Kidney tubule cell (primary cell): Measurements from ENCODE around the gene C6orf132.
A peak's percentile ranks its signal among the peaks of the same experiment; 100 is the strongest.

ENCODE experiments used
- DNase-seq: peaks from one replicate; pipeline ENCODE4 v3.0.0-alpha.2; 2018; ENCODE audit warnings: low spot score

C6orf132 gene

DNA sequence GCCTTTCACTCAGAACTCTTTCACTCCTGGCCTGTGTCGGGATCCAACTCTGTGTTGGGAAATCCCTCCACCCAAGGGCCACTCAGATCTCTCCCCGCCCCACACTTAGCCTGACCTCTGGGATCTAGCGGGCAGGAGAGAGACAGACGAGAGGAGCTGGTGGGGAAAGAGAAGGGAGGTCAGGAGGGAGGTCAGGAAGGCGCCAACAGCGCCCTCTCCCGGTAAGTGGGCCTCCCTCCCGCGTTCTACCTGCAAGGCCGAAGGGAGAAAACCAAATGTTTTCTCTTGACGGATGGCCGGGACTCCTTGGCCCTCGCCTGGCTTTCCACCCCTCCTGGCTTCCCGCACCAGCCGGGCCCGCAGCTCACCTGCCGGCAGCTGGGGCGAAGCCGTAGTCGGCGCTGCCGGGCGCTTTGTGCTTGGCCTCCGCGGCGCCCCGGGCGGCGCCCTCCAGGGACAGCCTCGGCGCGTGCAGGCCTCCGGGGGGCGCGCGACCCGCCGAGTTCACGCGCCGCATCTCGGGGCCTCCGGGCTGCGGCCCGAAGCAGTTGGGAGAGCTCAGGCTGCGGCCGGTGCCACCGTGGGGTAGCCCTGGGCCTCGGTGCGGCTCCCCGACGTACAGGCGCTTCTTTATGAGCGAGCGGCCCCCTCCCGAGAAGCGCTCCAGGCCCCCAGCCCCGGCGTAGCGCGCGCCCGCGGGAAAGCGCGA, 38.2 kb downstream of the C6orf132 start:
- DNase-seq: no peak

DNA sequence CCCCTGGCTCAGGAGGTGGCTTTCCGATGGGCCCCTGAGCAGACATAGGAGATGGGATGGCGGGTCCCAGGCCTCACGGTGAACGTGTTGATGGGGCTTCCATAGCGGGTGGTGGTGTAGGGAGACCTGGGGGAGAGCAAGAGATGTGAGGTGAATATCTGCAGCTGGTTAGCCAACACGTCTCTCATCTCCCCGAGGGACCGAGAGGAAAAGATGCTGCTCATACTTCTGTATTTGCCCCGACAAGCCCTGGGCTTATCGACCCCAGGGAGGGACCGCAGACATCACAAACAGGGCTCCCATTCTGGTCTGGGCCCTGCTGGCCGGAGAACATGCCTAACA, 38.7 kb downstream of the C6orf132 start:
- no peak for DNase-seq

DNA sequence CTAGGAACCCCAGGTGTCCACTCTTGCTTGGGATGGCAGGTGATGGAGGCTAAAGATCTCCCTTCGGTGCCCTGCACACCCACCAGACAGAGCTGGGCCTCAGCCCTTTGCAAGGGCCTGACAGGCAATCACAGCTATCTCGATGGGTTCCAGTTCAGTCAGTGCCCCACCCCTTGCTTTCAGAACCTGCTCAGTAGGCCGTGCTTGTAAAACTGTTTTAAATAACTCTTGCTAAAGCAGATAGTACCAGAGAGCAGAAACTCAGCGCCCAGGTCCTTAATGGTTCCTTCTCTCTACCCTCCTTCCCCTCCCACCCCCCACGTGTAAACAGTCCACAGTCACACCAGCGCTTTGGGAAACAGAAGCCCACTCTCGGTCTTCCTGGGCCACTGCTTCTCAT, 39.2 kb downstream of the C6orf132 start:
- DNase-seq: no peak

DNA sequence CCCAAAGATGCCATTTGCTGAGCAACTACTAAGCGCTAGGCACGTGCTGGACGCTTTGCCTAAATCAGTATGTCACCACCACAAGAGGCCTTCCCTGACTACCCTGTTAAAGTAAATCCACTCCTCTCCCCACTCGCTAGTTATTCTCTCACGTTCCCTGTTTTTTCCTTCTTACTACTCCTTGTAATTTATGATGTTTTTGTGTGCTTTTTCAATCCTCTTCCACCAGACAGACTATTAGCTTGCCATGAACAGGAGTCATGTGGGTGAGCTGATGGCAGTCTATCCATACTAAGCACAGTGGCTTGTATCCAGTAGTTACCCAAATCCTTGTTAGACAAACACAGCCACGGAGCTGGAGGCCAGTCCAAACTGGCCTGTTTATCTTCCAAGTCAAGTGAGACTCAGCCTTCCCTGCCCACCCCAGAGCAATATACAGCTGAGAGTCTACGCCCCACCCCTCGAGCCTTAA, 41.2 kb downstream of the C6orf132 start:
- no peak for DNase-seq

DNA sequence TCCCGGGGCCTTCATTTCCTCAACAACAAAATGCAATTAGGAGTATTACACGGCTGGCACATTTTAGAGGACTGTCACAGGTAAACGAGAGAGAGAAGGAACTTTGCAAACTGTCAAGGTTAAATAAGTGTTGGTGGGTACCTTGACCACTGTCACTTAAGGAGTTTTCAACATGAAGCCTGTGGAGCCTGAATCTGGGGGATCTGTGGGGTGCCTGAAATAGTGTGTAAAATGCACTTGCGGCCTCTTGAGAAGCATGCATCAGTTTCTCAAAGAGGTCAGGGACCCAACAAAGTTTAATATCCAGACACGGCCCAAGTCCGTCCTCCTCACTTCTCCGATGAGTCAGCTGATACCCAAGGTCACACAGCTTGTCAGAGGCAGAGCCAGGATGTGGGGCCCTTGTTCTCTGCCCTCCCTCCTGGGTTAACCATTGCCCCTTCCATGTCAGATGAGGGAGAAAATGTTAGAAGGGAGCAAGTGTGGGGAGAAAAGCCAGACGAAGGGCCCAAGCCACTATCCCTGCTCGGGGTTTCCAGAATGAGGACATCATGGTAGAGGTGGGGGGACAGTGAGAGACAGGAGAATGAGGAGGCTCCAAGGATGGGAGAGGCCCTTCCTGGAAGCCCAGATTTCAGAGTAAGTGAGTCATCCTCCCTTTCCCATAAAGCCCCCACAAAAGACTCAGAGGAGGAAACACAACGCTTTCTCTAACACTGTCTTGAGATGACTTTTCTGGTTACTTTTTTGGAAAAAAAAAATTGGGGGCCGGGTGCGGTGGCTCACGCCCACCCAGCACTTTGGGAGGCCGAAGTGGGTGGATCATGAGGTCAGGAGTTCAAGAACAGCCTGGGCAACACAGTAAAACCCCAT, 42.2 kb downstream of the C6orf132 start:
- DNase-seq: peak; percentile 82

DNA sequence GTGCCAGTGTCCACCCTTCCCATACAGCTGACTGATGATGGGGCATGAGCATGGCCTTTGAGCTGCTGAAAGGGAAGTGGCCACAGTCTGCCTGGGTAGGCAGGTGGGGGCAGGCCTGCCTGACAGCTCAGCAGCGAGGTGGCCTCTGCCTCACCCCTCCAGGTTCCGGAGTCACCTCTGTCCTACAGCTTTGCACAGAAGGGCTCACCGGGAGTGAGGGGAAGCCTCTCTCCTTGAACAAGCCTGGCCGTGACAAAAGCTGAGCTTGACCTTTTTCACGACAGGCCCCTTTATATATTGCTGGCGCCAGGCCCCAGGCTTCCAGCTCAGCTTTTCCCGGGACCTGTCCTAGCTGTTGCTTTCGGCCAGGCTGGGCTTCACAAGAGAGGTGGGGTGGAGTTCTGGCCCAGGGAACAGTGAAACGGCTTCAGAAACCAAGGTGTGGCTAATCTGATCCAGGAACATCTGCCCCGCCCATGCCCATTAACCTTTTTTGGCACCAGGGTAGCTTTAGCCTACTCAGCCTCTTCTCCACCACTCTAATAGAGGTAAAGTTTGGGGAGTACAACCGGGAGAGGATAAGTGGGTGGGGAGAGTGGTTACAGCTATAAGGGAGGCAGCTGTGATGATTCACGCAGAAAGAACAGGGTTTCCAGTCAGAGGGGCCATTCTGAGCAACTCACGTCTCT, 42.9 kb downstream of the C6orf132 start:
- DNase-seq: peak; percentile 73

DNA sequence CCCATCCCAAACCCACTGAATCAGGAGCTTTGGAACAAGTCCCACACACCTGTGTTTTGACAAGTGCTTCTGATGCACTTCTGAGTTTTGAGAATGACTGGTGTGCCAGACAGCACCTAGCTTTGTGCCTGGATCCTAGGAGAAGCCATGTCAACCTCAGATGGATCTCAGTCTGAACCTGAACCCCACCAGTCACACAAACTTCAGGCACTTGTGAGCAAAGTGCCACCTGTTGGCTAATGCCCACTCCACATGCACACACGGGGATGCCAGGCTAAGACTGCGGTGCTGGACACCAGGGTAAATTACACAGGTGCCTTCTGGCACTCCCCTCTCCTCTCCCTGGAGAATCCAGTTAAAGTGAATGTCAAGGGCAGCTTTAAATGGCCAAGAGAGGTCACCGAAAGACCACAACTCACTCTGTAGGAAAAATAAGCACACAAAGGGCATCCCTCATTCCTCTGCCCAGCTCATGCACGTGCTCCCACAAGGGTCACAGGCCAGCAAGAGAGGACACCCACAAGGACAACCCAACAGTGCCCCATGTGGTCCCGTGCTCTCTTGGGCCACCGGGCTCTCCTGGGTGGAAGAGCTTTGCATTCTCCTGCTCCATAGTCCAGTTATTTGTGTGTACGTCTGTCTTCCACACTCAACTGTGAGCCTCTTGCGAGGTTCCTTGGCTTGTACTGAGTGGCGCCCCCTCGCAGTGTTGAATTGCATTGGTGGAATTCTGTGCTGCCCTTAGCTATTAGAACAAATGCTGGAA, 46.5 kb downstream of the C6orf132 start:
- no peak for DNase-seq

DNA sequence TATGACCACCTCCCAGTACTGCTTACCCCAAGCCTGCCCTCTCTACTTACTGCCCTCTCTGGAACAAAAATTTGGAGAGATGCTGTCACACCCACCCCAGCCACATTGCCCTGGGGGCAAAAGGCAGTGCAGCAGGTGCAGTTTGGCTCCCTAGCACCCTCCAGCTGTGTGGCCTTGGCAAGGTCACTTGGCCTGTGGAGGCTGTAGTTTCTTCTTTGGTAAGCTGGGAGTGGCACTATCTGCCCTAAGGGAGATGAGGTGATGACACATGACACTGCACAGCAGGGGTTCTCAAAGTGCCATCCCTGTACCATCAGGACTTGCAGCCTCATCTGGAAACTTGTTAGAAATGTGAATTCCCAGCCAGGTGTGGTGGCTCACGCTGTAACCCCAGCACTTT, 47.3 kb downstream of the C6orf132 start:
- DNase-seq: no peak

DNA sequence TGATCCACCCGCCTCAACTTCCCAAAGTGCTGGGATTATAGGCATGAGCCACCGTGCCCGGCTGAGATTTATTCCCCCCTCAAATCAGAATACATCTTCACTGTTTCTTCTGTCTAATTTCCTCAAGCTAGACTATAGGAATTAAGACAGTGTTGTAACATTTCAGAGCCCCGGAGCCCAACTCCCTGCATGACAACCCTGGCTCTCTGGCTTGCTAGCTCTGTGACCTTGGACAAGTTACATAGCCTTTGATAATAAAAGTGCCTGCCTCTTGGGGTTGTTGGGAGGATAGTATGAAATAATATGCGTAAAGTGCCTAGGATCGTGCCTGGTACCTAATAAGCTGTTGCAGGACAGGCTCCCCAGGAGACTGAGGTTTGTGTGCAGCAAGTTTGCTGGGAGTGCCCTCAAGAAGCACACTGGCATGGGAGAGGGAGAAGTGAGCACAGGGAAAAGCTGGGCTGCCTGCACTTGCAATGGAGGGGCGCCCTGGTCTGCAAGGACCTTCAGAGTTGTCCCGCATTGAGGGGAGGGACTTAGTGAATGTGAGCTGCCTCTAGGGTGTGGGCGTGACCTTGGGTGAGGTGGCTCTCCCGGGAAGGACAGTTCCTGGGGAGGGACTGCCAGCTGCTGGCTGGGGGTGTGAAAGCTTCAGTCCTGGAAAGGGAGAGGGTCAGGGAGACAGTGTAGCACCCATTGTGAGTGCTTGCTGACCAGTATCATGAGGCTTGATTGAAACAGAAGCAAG, 48.7 kb downstream of the C6orf132 start:
- DNase-seq: peak; percentile 35

DNA sequence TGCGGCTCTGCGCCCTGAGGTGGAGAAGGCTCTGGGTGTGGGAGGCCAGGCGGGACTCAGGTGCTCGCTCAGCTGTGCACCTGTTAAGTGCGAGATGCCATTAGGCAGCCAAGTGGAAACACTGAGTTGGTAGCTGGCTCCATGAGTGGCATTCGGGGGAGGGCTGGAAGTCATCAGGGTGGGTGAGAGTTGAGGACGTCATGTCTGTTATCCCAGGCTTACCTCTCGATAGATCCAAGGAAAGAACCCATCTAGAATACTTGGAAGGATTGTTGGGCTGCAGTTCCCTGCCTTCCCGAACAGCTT, 50.7 kb downstream of the C6orf132 start:
- DNase-seq: peak; percentile 91

DNA sequence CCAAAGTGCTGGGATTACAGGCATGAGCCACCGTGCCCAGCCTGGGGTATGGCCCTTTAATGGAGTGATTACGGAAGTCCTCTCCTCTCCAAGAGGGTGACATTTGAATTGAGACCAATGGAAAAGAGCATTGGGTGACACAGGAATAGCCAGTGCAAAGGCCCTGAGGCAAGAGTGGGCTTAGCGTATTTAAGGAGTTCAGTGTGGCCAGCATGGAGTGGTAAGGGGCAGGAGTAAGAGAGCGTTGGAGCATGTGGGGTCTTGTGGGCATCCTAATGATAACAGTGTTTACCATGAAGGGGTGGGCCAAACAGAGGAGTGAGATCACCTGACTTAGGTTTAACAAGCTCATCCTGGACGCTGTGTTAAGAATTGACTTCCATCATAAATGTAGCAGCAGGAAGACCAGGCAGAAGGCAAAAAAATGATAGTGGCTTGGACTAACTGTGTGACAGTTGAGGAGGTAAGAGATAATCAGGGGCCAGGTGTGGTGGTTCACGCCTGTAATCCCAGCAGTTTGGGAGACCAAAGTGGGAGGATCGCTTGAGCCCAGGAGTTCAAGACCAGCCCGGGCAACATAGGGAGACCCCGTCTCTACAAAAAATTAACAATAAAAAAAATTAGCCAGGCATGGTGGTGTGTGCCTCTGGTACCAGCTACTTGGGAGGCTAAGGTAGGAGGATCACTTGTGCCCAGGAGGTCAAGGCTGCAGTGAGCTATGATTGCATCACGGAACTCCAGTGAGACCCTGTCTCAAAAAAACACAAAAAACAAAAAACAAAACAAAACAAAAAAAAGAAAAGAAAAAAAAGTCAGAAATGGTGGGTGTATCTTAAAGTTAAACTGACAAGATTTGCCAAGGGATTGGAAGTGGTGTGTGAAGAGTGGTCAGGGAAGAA, 51.4 kb downstream of the C6orf132 start:
- no peak for DNase-seq

DNA sequence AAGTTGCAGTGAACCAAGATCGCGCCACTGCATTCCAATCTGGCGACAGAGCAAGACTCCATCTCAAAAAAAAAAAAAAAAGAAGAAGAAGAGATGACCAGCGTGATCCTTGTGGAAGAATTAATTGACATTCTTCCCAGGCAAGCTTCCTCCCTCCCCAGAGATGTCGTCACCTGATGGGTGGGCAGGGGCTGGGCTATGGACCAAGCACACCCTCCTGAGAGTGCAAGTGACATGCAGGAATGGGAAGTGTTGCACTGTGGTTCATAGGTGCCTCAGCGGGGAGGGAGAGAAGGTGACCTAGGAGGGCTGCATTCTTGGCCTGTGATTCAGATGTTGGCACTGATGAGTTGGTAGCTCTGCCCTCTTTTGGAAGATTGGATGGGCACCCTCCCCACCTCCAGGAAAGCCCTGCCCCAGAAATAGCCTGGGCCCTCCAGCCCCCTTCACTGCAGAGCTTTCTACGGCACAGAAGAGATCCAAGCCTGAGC, 54.3 kb downstream of the C6orf132 start:
- DNase-seq: peak; percentile 98

DNA sequence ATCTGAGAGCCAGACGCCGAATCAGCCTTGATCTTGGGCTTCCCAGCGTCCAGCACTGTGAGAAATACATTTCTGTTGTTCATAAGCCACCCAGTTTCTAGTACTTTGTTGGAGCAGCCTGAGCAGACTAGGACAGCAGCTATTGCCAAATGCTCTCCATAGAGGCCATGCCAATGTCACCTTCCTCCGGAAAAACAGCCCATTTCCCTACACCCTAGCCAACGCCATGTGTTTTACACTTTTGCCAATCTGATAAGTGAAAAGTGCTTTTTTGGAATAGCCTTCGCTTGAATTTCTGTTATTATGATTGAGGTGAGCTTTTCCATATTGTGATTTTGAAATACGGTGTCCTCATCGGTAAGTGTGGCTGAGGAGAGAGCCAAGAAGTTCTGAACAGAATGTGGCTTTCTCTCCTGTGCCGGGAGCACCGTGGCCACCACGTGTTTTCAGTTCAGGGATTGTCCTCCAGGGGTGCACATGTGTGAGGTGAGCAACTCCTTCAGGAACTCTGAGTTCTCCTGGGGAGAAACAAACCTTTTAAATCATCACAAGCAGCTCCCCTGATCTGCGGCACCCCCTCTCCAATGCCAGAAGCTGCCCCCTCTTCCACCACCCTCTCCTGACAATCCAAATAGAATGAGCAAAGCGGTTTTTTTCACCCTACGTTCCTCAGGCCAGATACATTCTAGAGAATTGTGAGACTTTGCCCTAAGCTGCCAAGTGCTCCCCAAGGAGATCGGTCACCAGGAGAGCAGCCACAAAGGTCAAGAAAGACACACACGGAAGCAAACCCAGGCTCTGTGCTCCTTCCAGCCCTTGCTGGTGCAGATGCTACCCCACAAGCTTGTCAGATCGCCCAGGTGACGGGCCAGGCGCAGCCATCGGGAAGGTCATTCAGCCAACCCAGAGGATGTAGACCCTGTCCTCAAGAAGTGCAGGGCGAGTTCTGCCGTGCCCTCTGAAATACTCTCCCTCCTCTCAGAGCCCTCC, 56.1 kb downstream of the C6orf132 start:
- DNase-seq: no peak

DNA sequence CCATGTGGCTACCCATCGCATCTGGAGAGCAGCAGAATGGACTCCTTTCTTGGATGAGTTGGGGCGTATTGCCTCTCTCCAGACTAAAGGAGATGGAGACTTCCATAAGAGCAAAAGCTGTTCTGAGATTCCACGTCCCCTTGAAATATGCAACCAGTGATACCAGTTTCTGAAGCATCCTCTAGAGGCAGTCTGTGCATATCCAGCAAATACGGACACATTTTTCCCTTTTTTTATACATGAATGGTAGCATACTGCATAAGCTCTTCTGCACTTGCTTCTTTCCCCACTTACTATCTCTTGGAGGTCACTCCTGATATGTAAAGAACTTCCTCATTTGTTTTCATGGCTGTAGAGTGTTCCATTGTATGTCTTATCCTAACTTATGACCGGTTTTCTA, 57.5 kb downstream of the C6orf132 start:
- DNase-seq: no peak

DNA sequence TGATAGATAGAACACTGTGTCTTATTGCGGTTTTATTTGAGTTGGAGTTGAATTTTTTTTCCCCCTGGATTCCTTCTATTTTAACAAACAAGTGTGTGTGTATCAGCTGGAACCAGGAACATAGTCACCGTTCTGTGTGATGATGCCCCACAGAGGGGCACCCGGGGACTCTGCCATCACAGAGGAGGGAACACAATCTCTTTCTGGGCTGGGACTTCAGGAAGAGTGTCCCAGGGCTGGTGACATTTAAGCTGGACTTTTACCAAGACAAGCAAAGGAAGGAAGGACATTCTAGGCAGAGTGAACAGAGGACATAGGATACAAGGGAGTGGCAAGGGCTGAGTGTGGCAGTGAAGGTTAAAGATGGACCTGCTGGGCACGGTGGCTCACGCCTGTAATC, 58.9 kb downstream of the C6orf132 start:
- DNase-seq: no peak

DNA sequence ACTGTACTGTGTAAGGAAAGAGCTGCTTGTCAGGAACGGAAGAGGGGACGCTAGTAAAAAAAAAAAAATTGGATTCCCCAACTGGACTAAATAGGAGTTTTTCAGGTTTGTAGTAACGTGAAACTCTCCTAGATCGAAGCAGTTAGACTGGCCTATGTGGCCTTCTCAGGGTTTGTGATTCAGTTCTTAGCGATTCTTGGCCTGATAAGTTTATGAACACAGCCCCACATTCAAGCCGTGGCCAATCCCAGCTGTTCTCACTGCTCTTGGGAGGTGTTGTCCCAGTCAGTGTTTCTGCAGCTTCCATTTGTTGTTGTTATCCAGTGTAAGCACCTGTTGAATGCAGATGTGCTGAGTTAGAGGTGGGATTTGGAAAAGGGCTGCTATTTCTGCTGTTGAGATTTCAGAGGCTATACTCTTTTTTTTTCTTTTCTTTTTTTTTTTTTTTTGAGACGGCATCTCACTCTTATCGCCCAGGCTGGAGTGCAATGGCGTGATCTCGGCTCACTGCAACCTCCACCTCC, 62.4 kb downstream of the C6orf132 start:
- DNase-seq: no peak

DNA sequence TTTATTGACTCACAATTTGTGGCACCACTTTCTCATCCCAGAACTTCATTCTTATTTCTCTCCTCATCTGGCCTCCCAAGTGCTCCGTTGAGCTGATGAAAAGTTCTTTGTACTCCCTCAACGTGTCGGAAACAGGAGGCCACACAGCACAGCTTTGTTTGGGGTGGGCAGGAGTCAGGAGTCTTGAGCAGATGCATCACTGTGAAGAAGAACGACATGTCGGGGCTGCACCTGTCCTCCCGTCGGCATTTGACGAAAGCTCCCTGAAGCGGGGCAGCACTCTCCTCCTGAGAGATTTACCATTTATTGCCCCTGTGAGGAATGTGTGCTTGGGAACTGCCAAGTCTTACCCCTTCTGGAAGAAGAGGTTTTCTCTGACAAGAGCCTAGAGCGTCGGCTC, 64.0 kb downstream of the C6orf132 start:
- DNase-seq: no peak

DNA sequence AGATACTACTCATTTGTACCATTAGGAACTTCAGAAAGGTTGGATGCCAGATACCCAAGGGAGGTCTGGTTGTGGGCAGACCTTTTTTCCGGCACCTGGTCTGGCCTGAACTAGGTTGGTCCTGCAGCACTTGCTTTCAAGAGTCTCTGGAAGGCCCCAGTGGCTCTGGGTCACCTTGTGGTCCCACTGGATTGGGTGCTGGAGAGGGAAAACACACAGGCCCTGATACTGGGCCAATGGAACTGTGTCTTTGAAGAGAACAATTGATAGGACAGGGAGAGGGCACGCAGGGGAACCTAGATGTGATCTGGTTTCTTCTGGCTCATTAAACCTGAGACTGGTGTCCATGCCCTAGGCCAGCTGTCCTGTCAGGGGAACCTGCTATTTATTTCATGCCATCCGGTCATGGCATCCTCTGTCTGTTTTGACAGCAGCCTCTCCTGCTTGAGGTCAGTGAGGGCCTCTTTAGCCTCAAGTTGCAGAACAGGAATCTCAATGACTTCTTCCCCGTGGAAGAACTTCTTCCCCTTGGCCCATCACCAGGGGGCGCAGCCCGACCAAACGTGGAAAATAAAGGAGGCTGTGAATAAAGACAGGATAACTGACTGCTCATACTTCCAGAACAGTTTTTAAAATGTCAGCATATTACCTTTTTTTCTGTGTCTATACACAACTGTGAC, 67.1 kb downstream of the C6orf132 start:
- DNase-seq: peak; percentile 83
